Chondrocyte (in vitro differentiated cells): ENCODE data around the gene ZFC3H1. TPM values are rescaled to one million over a fixed set of nuclear protein-coding genes. Genes with fewer than 3 reads are reported as not detected.
"Not testable (repeated sequence)": the region's sequence is repeated elsewhere in the genome, so short reads cannot be mapped to it uniquely, and the experiment has no call there.

ENCODE experiments used
- DNase-seq: peaks from one replicate; pipeline ENCODE4 v3.0.0; 2021; ENCODE audit warnings: mixed read lengths, low spot score
- H3K27ac Mint-ChIP-seq: one replicate; pipeline ENCODE4 v1.8.0; 2021; ENCODE audit warnings: mild to moderate bottlenecking, moderate library complexity, mixed read lengths; ENCODE audit not compliant: unreplicated experiment
- H3K27me3 Mint-ChIP-seq: 2 replicates; pipeline ENCODE4 v1.8.0; 2021; ENCODE audit warnings: low read depth, mixed read lengths
- H3K36me3 Mint-ChIP-seq: 2 replicates; pipeline ENCODE4 v1.8.0; 2021; ENCODE audit warnings: low read depth, mixed read lengths
- H3K4me1 Mint-ChIP-seq: 2 replicates; pipeline ENCODE4 v1.8.0; 2021; ENCODE audit warnings: low read depth, mild to moderate bottlenecking, mixed read lengths
- H3K4me3 Mint-ChIP-seq: one replicate; pipeline ENCODE4 v1.8.0; 2021; ENCODE audit warnings: mild to moderate bottlenecking, moderate library complexity, mixed read lengths; ENCODE audit not compliant: unreplicated experiment
- H3K9me3 Mint-ChIP-seq: 2 replicates; pipeline ENCODE4 v1.8.0; 2021; ENCODE audit warnings: low read depth, mixed read lengths
- total RNA-seq: library from RNA; stranded (reverse); gene quantifications from 3 replicates; pipeline ENCODE4 v1.2.1, GENCODE V29; 2021
- TF ChIP-seq, protein P1 (sequence below): fragments of 200-600 bp; sonication (generic); IDR thresholded peaks from 2 replicates; pipeline ENCODE4 v1.5.0; 2021; ENCODE audit warnings: antibody characterized with exemption, mild to moderate bottlenecking, moderate library complexity

ZFC3H1 gene
- total RNA-seq, 1 donor from 2014 or later, result 39.6 TPM

DNA sequence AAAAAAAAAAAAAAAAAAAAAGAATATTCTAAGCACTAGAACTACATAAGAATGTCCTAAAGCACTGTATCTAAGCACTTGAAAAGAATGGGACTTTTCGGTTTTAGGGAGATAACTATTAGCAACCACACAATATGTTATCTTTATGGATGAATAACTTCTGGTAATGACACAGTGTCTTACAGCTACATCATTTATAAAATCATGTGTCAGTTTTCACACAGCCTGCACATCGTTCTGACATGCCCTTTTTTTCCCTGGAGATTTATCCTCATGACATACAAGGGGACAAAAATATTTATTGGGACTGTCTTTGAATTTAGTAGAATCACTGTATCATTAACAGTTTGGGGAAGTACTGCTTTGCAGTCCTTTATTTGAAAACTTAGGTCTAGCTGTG is 39.6 kb upstream of the ZFC3H1 start:
- Mint-ChIP-seq H3K27ac (no peak overlapping the region), H3K4me1 (no peaks in the 10 kb centered on the region), H3K36me3 (peaks cover 24% of the 10 kb centered on the region), H3K4me3 (no peak overlapping the region), H3K9me3 (no peaks in the 10 kb centered on the region), H3K27me3 (no peaks in the 10 kb centered on the region)
- TF ChIP-seq, protein P1, sequence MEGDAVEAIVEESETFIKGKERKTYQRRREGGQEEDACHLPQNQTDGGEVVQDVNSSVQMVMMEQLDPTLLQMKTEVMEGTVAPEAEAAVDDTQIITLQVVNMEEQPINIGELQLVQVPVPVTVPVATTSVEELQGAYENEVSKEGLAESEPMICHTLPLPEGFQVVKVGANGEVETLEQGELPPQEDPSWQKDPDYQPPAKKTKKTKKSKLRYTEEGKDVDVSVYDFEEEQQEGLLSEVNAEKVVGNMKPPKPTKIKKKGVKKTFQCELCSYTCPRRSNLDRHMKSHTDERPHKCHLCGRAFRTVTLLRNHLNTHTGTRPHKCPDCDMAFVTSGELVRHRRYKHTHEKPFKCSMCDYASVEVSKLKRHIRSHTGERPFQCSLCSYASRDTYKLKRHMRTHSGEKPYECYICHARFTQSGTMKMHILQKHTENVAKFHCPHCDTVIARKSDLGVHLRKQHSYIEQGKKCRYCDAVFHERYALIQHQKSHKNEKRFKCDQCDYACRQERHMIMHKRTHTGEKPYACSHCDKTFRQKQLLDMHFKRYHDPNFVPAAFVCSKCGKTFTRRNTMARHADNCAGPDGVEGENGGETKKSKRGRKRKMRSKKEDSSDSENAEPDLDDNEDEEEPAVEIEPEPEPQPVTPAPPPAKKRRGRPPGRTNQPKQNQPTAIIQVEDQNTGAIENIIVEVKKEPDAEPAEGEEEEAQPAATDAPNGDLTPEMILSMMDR, result no peak
- no peak for DNase-seq

GRCh38 chr12:71702590-71702989 is 38.9 kb upstream of the ZFC3H1 start:
- H3K27me3 Mint-ChIP-seq, result no peaks in the 10 kb centered on the region
- H3K4me3 Mint-ChIP-seq, result no peak overlapping the region
- no peaks in the 10 kb centered on the region for H3K4me1 Mint-ChIP-seq
- H3K36me3 Mint-ChIP-seq, result peaks cover 29% of the 10 kb centered on the region
- H3K9me3 Mint-ChIP-seq, result no peaks in the 10 kb centered on the region
- DNase-seq, result no peak
- TF ChIP-seq, protein P1, result no peak
- no peak overlapping the region for H3K27ac Mint-ChIP-seq

- not testable (repeated sequence) for H3K4me3 Mint-ChIP-seq, H3K27ac Mint-ChIP-seq, DNase-seq, H3K9me3 Mint-ChIP-seq, H3K27me3 Mint-ChIP-seq, H3K4me1 Mint-ChIP-seq
- peaks cover 29% of the 10 kb centered on the region for H3K36me3 Mint-ChIP-seq
Observed at GRCh38 chr12:71702181-71702580, 38.5 kb upstream of the ZFC3H1 start.

- H3K4me1 Mint-ChIP-seq, result no peaks in the 10 kb centered on the region
- H3K36me3 Mint-ChIP-seq, result peaks cover 24% of the 10 kb centered on the region
- no peak overlapping the region for H3K27ac Mint-ChIP-seq
- no peak for DNase-seq
- no peaks in the 10 kb centered on the region for H3K9me3 Mint-ChIP-seq
- no peaks in the 10 kb centered on the region for H3K27me3 Mint-ChIP-seq
- H3K4me3 Mint-ChIP-seq, result no peak overlapping the region
- TF ChIP-seq, protein P1, result no peak
Observed at GRCh38 chr12:71695782-71696181, 32.1 kb upstream of the ZFC3H1 start.

GRCh38 chr12:71694099-71694820 is 30.6 kb upstream of the ZFC3H1 start:
- TF ChIP-seq, protein P1, result no peak
- H3K4me1 Mint-ChIP-seq, result peaks cover 3% of the 10 kb centered on the region
- H3K27me3 Mint-ChIP-seq, result no peaks in the 10 kb centered on the region
- H3K36me3 Mint-ChIP-seq, result peaks cover 15% of the 10 kb centered on the region
- no peak for DNase-seq
- H3K27ac Mint-ChIP-seq, result no peak overlapping the region
- no peak overlapping the region for H3K4me3 Mint-ChIP-seq
- no peaks in the 10 kb centered on the region for H3K9me3 Mint-ChIP-seq

- H3K36me3 Mint-ChIP-seq, result peaks cover 10% of the 10 kb centered on the region
- H3K4me1 Mint-ChIP-seq, DNase-seq, H3K4me3 Mint-ChIP-seq, H3K27me3 Mint-ChIP-seq, H3K27ac Mint-ChIP-seq, H3K9me3 Mint-ChIP-seq: not testable (repeated sequence)
Observed at GRCh38 chr12:71693651-71694050, 30.0 kb upstream of the ZFC3H1 start.
